ENCODE data around the gene ZNF883. TPM values are rescaled to one million over a fixed set of nuclear protein-coding genes. Genes with fewer than 3 reads are reported as not detected.

ZNF883 gene
- 3.5 and 5.9 TPM in 2 replicates for total RNA-seq

GRCh38 chr9:113011911-113012381 lies at the start of gene ZNF883:
TSS of gene ZNF883 (minus strand) at chr9:113012192.

GRCh38 chr9:113056191-113057106 lies 44.5 kb upstream of the ZNF883 start, which contains the start of gene ZFP37:
TSS of gene ZFP37 (minus strand) at chr9:113056724. CDS start at chr9:113056688, 36 bp downstream.

Other genes starting within 250 kb of the ZNF883 start
- not detected in 2 replicates for gene SLC46A2, start 121.3 kb downstream of the ZNF883 start, total RNA-seq
- 0.63 and 1.1 TPM in 2 replicates for gene ZFP37, start 44.5 kb upstream of the ZNF883 start, total RNA-seq
- 25.4 and 26.0 TPM in 2 replicates for gene SLC31A2, start 138.8 kb upstream of the ZNF883 start, total RNA-seq
- 10.9 and 17.1 TPM in 2 replicates for gene FKBP15, start 209.1 kb upstream of the ZNF883 start, total RNA-seq
- 11.3 and 17.5 TPM in 2 replicates for gene SLC31A1, start 209.4 kb upstream of the ZNF883 start, total RNA-seq

Measured in airway epithelial cell (primary cell).